Prostate gland (tissue), 2 donors: Measurements from ENCODE around the gene EXOC8. TPM values are rescaled to one million over a fixed set of nuclear protein-coding genes. Genes with fewer than 3 reads are reported as not detected.
"Not testable (repeated sequence)": the region's sequence is repeated elsewhere in the genome, so short reads cannot be mapped to it uniquely, and the experiment has no call there.

Source experiments
- DNase-seq: peaks from one replicate; pipeline ENCODE4 v3.0.0-alpha.2; 2019; ENCODE audit warnings: low spot score
- H3K27ac ChIP-seq, 2 donors: fragments of 200-600 bp; sonication (generic); 2 replicates each; pipeline ENCODE4 v1.5.1; 2017 to 2019
- H3K27me3 ChIP-seq: fragments of 200-600 bp; sonication (generic); replicated peaks from 2 replicates; pipeline ENCODE4 v1.5.1; 2019; ENCODE audit not compliant: insufficient read depth
- H3K36me3 ChIP-seq, 2 donors: fragments of 200-600 bp; sonication (generic); 1 replicate in 1 of 2; 2 replicates in 1 of 2; pipeline versions ENCODE4 v1.5.1 to v1.8.1; 2017 to 2019
- H3K4me1 ChIP-seq: fragments of 200-600 bp; sonication (generic); replicated peaks from 2 replicates; pipeline ENCODE4 v1.5.1; 2019
- H3K4me3 ChIP-seq, 2 donors: fragments of 200-600 bp; sonication (generic); 2 replicates each; pipeline ENCODE4 v1.5.1; 2017 to 2019
- H3K9me3 ChIP-seq: fragments of 200-600 bp; sonication (generic); 2 replicates; pipeline ENCODE4 v1.5.1; 2017
- POLR2A ChIP-seq: fragments of 450-650 bp; IDR thresholded peaks from one replicate; pipeline ENCODE4 v1.6.1; 2016; ENCODE audit warnings: antibody characterized with exemption, mild to moderate bottlenecking
- POLR2AphosphoS5 ChIP-seq: sonication (generic); formaldehyde crosslinking; IDR thresholded peaks from one replicate; pipeline ENCODE4 v1.6.1; 2017; ENCODE audit warnings: antibody characterized with exemption
- WGBS: methylation state at CpG from one replicate; pipeline ENCODE4 v1.1.5; 2018; 5-methylcytosine and 5-hydroxymethylcytosine counted together
- intact Hi-C: fragments of 100-400 bp; cut with DNase I; formaldehyde crosslinking; loops from one replicate; pipeline ENCODE4 v1.14.2; 2022
- total RNA-seq, 2 donors: library from RNA; depleted of rRNA; stranded (reverse); fragments of >200 nt; gene quantifications; one replicate each; pipeline ENCODE4 v1.1.0, GENCODE V29; 2016
- TF ChIP-seq, protein P1 (sequence below), 4 experiments: fragments of 200-600 bp in 2 of 4; fragments of 450-650 bp in 2 of 4; sonication (generic) in 2 of 4; IDR thresholded peaks; 1 replicate in 3 of 4; 2 replicates in 1 of 4; pipeline ENCODE4 v1.5.1; 2016 to 2019; ENCODE audit warnings: antibody characterized with exemption in 4 of 4, mild to moderate bottlenecking in 2 of 4, moderate library complexity in 2 of 4

Gene EXOC8
- total RNA-seq, 2 donors from 2014 or later = 11.9 to 14.8 TPM

DNA sequence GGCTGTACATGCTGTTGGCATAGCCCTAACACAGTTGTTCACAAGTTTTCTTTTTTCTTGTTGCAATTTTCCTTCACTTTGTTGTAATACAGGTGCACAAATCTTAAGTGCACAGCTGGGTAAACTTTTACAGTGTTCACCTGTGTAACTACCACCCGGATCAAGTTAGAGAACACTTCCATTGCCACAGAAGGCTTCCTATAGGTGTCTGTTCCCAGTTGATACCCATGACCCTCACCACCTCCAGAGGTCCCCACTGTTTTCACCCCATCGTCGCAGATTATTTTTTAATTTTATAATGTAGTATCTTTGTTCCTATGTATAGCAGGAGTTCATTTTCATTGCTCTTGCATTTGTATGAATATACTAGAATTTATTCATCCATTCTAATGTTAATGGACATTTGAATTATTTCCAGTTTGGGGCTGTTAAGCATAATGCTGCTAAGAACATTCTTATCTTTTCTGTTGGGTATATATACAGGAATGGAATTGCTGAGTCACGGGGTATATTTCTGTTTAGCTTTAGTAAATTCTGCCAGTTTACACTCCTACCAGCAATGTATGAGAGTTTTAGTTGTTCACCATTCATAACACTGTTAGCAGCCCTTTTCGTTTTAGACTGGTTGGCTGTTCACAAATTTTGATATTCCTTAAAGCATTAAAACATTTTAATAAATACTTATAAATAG lies 16.8 kb upstream of the EXOC8 start:
- Histone ChIP-seq H3K27ac (no peak overlapping the region), H3K4me1 (no peaks in the 10 kb centered on the region), H3K9me3 (no peaks in the 10 kb centered on the region), H3K36me3 (no peaks in the 10 kb centered on the region), H3K4me3 (no peak overlapping the region), H3K27me3 (no peaks in the 10 kb centered on the region)
- 84% methylated on average over 5 of the region's 5 CpGs for WGBS
- intact Hi-C loops = loop anchor here (5.0 kb wide), 1 partner anchor 248 kb away; no protein-coding TSS in a partner anchor
- TF ChIP-seq POLR2A = no peak
- no peak for TF ChIP-seq POLR2AphosphoS5
- TF ChIP-seq, protein P1, sequence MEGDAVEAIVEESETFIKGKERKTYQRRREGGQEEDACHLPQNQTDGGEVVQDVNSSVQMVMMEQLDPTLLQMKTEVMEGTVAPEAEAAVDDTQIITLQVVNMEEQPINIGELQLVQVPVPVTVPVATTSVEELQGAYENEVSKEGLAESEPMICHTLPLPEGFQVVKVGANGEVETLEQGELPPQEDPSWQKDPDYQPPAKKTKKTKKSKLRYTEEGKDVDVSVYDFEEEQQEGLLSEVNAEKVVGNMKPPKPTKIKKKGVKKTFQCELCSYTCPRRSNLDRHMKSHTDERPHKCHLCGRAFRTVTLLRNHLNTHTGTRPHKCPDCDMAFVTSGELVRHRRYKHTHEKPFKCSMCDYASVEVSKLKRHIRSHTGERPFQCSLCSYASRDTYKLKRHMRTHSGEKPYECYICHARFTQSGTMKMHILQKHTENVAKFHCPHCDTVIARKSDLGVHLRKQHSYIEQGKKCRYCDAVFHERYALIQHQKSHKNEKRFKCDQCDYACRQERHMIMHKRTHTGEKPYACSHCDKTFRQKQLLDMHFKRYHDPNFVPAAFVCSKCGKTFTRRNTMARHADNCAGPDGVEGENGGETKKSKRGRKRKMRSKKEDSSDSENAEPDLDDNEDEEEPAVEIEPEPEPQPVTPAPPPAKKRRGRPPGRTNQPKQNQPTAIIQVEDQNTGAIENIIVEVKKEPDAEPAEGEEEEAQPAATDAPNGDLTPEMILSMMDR (IDR thresholded peaks at IDR 0.05) = no peak
- DNase-seq = no peak

DNA sequence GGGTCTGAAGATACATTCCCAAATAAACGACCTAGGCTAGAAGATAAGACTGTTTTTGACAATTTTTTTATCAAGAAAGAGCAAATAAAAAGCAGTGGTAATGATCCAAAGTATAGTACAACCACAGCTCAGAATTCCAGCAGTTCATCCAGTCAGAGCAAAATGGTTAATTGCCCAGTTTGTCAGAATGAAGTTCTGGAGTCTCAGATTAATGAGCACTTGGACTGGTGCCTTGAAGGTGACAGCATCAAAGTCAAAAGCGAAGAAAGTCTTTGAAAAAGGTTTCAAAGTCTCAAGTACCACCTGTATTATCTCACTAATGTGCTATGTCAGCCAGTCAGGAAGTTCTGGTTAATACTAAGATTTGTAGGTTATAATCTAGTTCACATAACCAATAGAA lies 15.4 kb upstream of the EXOC8 start:
- Histone ChIP-seq H3K36me3 (no peaks in the 10 kb centered on the region), H3K4me1 (no peaks in the 10 kb centered on the region), H3K9me3 (no peaks in the 10 kb centered on the region), H3K27me3 (no peaks in the 10 kb centered on the region), H3K27ac (no peak overlapping the region), H3K4me3 (no peak overlapping the region)
- intact Hi-C loops = no loop called here
- TF ChIP-seq POLR2AphosphoS5 (no peak), POLR2A (no peak)
- TF ChIP-seq, protein P1 (IDR thresholded peaks at IDR 0.05) = no peak
- DNase-seq = no peak
- WGBS = 73% methylated on average over 2 of the region's 2 CpGs

DNA sequence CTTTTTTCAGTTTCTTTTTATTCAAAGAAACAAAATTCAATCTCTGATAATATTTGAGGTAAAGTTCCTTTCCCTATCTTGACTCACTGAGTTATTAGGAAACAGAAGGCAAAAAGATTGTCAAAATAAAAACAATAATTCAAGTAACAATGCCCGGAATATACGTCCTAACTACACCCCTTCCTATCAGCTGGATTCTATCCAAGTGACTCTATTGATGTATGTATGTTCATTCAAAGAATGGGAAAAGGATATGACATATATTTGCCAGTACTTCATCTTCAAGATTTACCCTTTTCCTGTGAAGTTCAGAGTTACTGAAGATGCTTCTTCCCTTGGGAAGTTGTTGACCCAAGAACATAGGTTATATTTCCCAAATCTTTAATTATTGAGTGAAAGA lies 14.2 kb upstream of the EXOC8 start:
- Histone ChIP-seq H3K36me3 (no peaks in the 10 kb centered on the region), H3K9me3 (no peaks in the 10 kb centered on the region), H3K27me3 (no peaks in the 10 kb centered on the region), H3K27ac (no peak overlapping the region), H3K4me3 (no peak overlapping the region), H3K4me1 (no peaks in the 10 kb centered on the region)
- WGBS = 76% methylated on average over 2 of the region's 2 CpGs
- no peak for DNase-seq
- intact Hi-C loops = no loop called here
- TF ChIP-seq POLR2A (no peak), POLR2AphosphoS5 (no peak)
- TF ChIP-seq, protein P1 (IDR thresholded peaks at IDR 0.05) = no peak

DNA sequence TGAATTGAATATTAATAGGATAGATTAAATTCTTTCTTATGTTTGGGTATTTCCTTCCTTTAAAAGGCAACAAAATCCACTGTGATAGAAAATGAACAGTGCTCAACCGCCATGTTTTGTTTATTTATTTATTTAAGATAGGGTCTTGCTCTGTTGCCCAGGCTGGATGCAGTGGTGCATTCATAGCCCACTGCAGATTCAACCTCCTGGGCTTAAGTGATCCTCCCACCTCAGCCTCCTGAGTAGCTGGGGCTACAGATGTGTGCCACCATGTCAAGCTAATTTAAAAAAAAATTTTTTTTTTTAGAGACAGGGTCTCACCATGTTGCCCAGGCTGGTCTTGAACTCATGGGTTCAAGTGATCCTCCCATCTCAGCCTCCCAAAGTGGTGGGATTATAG lies 11.2 kb upstream of the EXOC8 start:
- H3K9me3 ChIP-seq, H3K27me3 ChIP-seq, DNase-seq, H3K4me1 ChIP-seq, H3K36me3 ChIP-seq, H3K4me3 ChIP-seq, H3K27ac ChIP-seq, intact Hi-C loops: not testable (repeated sequence)
- WGBS = 96% methylated on average over 1 of the region's 1 CpG

DNA sequence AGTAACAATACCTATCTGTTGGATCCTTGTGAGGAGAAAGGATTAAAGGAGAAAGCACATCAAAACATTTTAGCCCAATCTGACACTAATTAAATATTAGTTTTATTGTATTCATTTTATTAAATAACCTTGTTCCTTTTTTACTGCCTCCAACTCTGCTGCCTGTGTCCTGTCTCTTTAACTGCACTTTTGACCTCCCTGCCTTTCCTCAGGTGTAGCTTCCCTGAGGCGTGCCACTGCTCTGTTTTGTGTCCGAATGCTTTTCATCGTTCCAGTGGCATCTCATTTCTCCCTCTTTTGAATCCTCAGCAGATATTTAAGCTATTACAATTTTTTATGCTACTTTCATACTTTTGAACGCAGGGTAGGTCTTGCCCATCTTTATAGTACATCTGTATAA lies 10.8 kb upstream of the EXOC8 start:
- WGBS = 96% methylated on average over 4 of the region's 4 CpGs

More for the DNA sequence above, 10.8 kb upstream of the EXOC8 start:
- TF ChIP-seq, protein P1 (IDR thresholded peaks at IDR 0.05) = no peak
- no peak for TF ChIP-seq POLR2AphosphoS5
- no peak for TF ChIP-seq POLR2A
- intact Hi-C loops = no loop called here
- Histone ChIP-seq H3K4me3 (no peak overlapping the region), H3K4me1 (no peaks in the 10 kb centered on the region), H3K27me3 (no peaks in the 10 kb centered on the region), H3K27ac (no peak overlapping the region), H3K9me3 (no peaks in the 10 kb centered on the region), H3K36me3 (no peaks in the 10 kb centered on the region)
- DNase-seq = no peak
